Spleen (tissue), 7 donors: ENCODE data around the gene RALY.

ENCODE experiments used
- CTCF ChIP-seq, 11 experiments: fragments of 200-600 bp in 7 of 11; fragments of 450-650 bp in 4 of 11; sonication (generic) in 4 of 11; IDR thresholded peaks in 8 of 11; conservative IDR thresholded peaks in 3 of 11; 1 replicate in 7 of 11; 2 replicates in 4 of 11; pipeline versions ENCODE4 v1.4.0 to v1.8.0; 2016 to 2021; ENCODE audit warnings: antibody characterized with exemption in 11 of 11, inconsistent platforms in 4 of 11, mild to moderate bottlenecking in 1 of 11
- POLR2A ChIP-seq, 3 donors: fragments of 450-650 bp; IDR thresholded peaks; one replicate each; pipeline ENCODE4 v1.5.1; 2017; ENCODE audit warnings: antibody characterized with exemption in 3 of 3, mild to moderate bottlenecking in 1 of 3
- POLR2AphosphoS5 ChIP-seq, 3 donors: sonication (generic); formaldehyde crosslinking; IDR thresholded peaks; one replicate each; pipeline ENCODE4 v1.5.1; 2017; ENCODE audit warnings: antibody characterized with exemption in 3 of 3
- donor health status: DM: no; HTN: no; CAD: no; lungs with moderate emphysema.
- donor health status: DM: no; HTN: no; CAD: no.
- donor health status: DM: no; HTN: no; CAD: no.

- TF ChIP-seq POLR2AphosphoS5 (IDR thresholded peaks at IDR 0.05) (no peak), CTCF (IDR thresholded peaks at IDR 0.05 in 8 of 11, conservative IDR thresholded peaks at IDR 0.05 in 3 of 11) (no peak), POLR2A (IDR thresholded peaks at IDR 0.05) (no peak)
Measured at GRCh38 chr20:34033903-34034302, 40.2 kb downstream of the RALY start.
